GM12878 (cell line): ENCODE results near the gene TXNRD3. TPM values are rescaled to one million over a fixed set of nuclear protein-coding genes. Genes with fewer than 3 reads are reported as not detected.

Experiments
- ATAC-seq: fragments of 200-7000 bp; cut with Tn5 transposase; 3 replicates; pipeline ENCODE4 v1.9.1; 2020; ENCODE audit warnings: mild to moderate bottlenecking, moderate library complexity
- BruUV-seq: library from RNA; stranded (reverse); fragments of 400-500 nt; replicated peaks from 2 replicates; lab custom pipeline; 2021; lab: Mats Ljungman, UMichigan
- CTCF ChIA-PET: fragments of 300-600 bp; sonication (Branson Sonifier 250); formaldehyde crosslinking; extraction: SDS; loops from one replicate; lab custom pipeline; 2021; ENCODE audit warnings: inconsistent platforms; lab: Yijun Ruan, JAX
- POLR2A ChIA-PET: fragments of 350-600 bp; formaldehyde crosslinking; extraction: SDS; loops from one replicate; lab custom pipeline; 2021; ENCODE audit warnings: inconsistent platforms; lab: Charles Lee
- RAD21 ChIA-PET: fragments of 300-600 bp; sonication (Branson Sonifier 250); formaldehyde crosslinking; loops from one replicate; lab custom pipeline; 2023; ENCODE audit warnings: antibody characterized with exemption; ENCODE audit not compliant: unreplicated experiment; lab: Charles Lee
- SMC1A ChIA-PET: fragments of 300-600 bp; sonication (Branson Sonifier 250); formaldehyde crosslinking; loops from one replicate; lab custom pipeline; 2023; ENCODE audit not compliant: unreplicated experiment, uncharacterized antibody; lab: Charles Lee
- DNase-seq: peaks from one replicate; pipeline ENCODE4 v3.0.0-alpha.2; 2011; ENCODE audit warnings: low read depth, low spot score
- FAIRE-seq: peaks from 3 replicates; lab custom pipeline; 2011; peaks lifted over from hg19 to GRCh38; lab: Jason Lieb, UNC
- H2AFZ ChIP-seq: 2 replicates; pipeline ENCODE4 v1.6.0; 2011; ENCODE audit warnings: low read depth, low read length, control low read depth; ENCODE audit not compliant: control insufficient read depth
- H3K27ac ChIP-seq: 2 replicates; pipeline ENCODE4 v1.5.1; 2011; ENCODE audit warnings: control low read depth; ENCODE audit not compliant: control insufficient read depth, insufficient read depth
- H3K27me3 ChIP-seq, 2 experiments: replicated peaks in 1 of 2; 2 replicates each; pipeline versions ENCODE4 v1.6.0 to v1.6.1; 2011; ENCODE audit warnings: low read length in 1 of 2; ENCODE audit not compliant: control insufficient read depth in 2 of 2, insufficient read depth in 2 of 2
- H3K36me3 ChIP-seq, 2 experiments: 2 replicates each; pipeline ENCODE4 v1.5.1; 2011; ENCODE audit warnings: low read length in 1 of 2; ENCODE audit not compliant: control insufficient read depth in 2 of 2, insufficient read depth in 2 of 2
- H3K4me1 ChIP-seq: 2 replicates; pipeline ENCODE4 v1.6.1; 2011; ENCODE audit warnings: mild to moderate bottlenecking, low read length, moderate library complexity, mixed read lengths; ENCODE audit not compliant: control insufficient read depth, insufficient read depth
- H3K4me2 ChIP-seq: 2 replicates; pipeline ENCODE4 v1.6.0; 2011; ENCODE audit warnings: control low read depth; ENCODE audit not compliant: control insufficient read depth, insufficient read depth
- H3K4me3 ChIP-seq: fragments of 200-600 bp; sonication (generic); 2 replicates; pipeline ENCODE4 v1.5.1; 2016
- H3K79me2 ChIP-seq: 2 replicates; pipeline ENCODE4 v1.6.0; 2011; ENCODE audit warnings: low read length; ENCODE audit not compliant: control insufficient read depth, insufficient read depth
- H3K9ac ChIP-seq: 2 replicates; pipeline ENCODE4 v1.8.0; 2011; ENCODE audit warnings: low read length, control low read depth, mixed read lengths; ENCODE audit not compliant: control insufficient read depth, insufficient read depth
- H3K9me3 ChIP-seq: replicated peaks from 3 replicates; pipeline ENCODE4 v1.5.1; 2011; ENCODE audit warnings: mild to moderate bottlenecking, low read length; ENCODE audit not compliant: control insufficient read depth, insufficient read depth
- H4K20me1 ChIP-seq: 2 replicates; pipeline ENCODE4 v1.6.0; 2011; ENCODE audit not compliant: control insufficient read depth, insufficient read depth
- CBX5 ChIP-seq: sonication (generic); IDR thresholded peaks from 2 replicates; pipeline ENCODE4 v1.6.1; 2016; ENCODE audit warnings: low read depth, moderate library complexity, mild to moderate bottlenecking, inconsistent platforms
- CEBPB ChIP-seq, 2 experiments: fragments of 150-350 bp in 1 of 2; IDR thresholded peaks; 2 replicates each; pipeline ENCODE4 v1.6.1; 2012 to 2014; ENCODE audit warnings: low read depth in 2 of 2, low read length in 2 of 2, borderline replicate concordance in 1 of 2, inconsistent platforms in 1 of 2
- GABPA ChIP-seq: IDR thresholded peaks from 2 replicates; pipeline ENCODE4 v1.6.1; 2014; ENCODE audit warnings: antibody characterized with exemption, low read depth, mild to moderate bottlenecking, inconsistent platforms
- HDAC6 ChIP-seq: fragments of 200-600 bp; sonication (generic); IDR thresholded peaks from one replicate; pipeline ENCODE4 v1.8.0; 2017; ENCODE audit warnings: antibody characterized with exemption; ENCODE audit not compliant: unreplicated experiment
- IRF4 ChIP-seq: IDR thresholded peaks from 2 replicates; pipeline ENCODE4 v1.6.1; 2011; ENCODE audit warnings: low read depth, low read length
- MTA2 ChIP-seq: fragments of 450-650 bp; IDR thresholded peaks from 2 replicates; pipeline ENCODE4 v1.6.1; 2016; ENCODE audit warnings: low read depth, mild to moderate bottlenecking, moderate library complexity
- MTA3 ChIP-seq: IDR thresholded peaks from 2 replicates; pipeline ENCODE4 v1.6.1; 2012; ENCODE audit warnings: low read length, inconsistent platforms, borderline replicate concordance
- PAX8 ChIP-seq: fragments of 450-650 bp; IDR thresholded peaks from 2 replicates; pipeline ENCODE4 v1.6.1; 2017; ENCODE audit warnings: mild to moderate bottlenecking, moderate library complexity
- RAD51 ChIP-seq: fragments of 450-650 bp; IDR thresholded peaks from 2 replicates; pipeline ENCODE4 v1.6.1; 2016; ENCODE audit warnings: moderate library complexity, mild to moderate bottlenecking, inconsistent platforms
- RBBP5 ChIP-seq: fragments of 200-600 bp; sonication (generic); conservative IDR thresholded peaks from 2 replicates; pipeline ENCODE4 v1.6.1; 2016
- SMAD5 ChIP-seq: IDR thresholded peaks from 2 replicates; pipeline ENCODE4 v1.6.1; 2016; ENCODE audit warnings: antibody characterized with exemption, low read depth
- ZNF207 ChIP-seq: fragments of 450-650 bp; IDR thresholded peaks from 2 replicates; pipeline ENCODE4 v1.6.1; 2014; ENCODE audit warnings: antibody characterized with exemption, mild to moderate bottlenecking, borderline replicate concordance
- ZZZ3 ChIP-seq: IDR thresholded peaks from 2 replicates; pipeline ENCODE4 v1.6.1; 2011; ENCODE audit warnings: low read depth; ENCODE audit not compliant: control insufficient read depth, insufficient read length
- WGBS: methylation state at CpG from one replicate; pipeline ENCODE4 v1.1.6; 2016; ENCODE audit warnings: low lambda C conversion rate; ENCODE audit not compliant: insufficient replicate concordance, insufficient coverage; ENCODE audit errors: missing lambda C conversion rate; 5-methylcytosine and 5-hydroxymethylcytosine counted together
- in situ Hi-C: fragments of 300-500 bp; cut with MboI; formaldehyde crosslinking; loops from 9 replicates; pipeline ENCODE4 v1.14.3; 2018; ENCODE audit warnings: mixed read lengths
- intact Hi-C: fragments of 100-400 bp; cut with micrococcal nuclease; formaldehyde crosslinking; loops from one replicate; pipeline ENCODE4 v1.14.2; 2022; ENCODE audit not compliant: unreplicated experiment
- polyA plus RNA-seq, 11 experiments: library from polyadenylated mRNA; depleted of rRNA in 4 of 11; unstranded in 6 of 11; stranded (reverse) in 5 of 11; fragments of >200 nt; fragmentation: Nextera tagmentation in 4 of 11; fragmentation: Illumina TruSeq in 1 of 11; extraction: Ambion mirVana in 4 of 11; extraction: Trizol in 1 of 11; gene quantifications; 1 replicate in 1 of 11; 2 replicates in 10 of 11; pipeline versions ENCODE4 v1.2.1 to v1.2.3, GENCODE V29; 2011 to 2016; ENCODE audit warnings: inconsistent platforms in 2 of 11, missing spikeins in 2 of 11, low read depth in 1 of 11
- total RNA-seq, 4 experiments: library from RNA; depleted of rRNA in 3 of 4; stranded (reverse); fragments of >200 nt in 3 of 4; fragmentation: Illumina TruSeq in 1 of 4; extraction: Trizol in 1 of 4; gene quantifications; 2 replicates each; pipeline versions ENCODE4 v1.2.1 to v1.2.3, GENCODE V29; 2013 to 2021
- TF ChIP-seq, protein P1 (sequence below): fragments of 450-650 bp; IDR thresholded peaks from 2 replicates; pipeline ENCODE4 v1.6.1; 2017; ENCODE audit warnings: mild to moderate bottlenecking, moderate library complexity
- TF ChIP-seq, protein P2 (sequence below): fragments of 450-650 bp; IDR thresholded peaks from 2 replicates; pipeline ENCODE4 v1.6.1; 2017; ENCODE audit warnings: antibody characterized with exemption, mild to moderate bottlenecking, moderate library complexity

The TXNRD3 gene
- total and polyA plus RNA-seq, 10 of the 15 experiments (the other 5 are each of a cell fraction or from before 2014, with no cell fraction given), result not detected

DNA sequence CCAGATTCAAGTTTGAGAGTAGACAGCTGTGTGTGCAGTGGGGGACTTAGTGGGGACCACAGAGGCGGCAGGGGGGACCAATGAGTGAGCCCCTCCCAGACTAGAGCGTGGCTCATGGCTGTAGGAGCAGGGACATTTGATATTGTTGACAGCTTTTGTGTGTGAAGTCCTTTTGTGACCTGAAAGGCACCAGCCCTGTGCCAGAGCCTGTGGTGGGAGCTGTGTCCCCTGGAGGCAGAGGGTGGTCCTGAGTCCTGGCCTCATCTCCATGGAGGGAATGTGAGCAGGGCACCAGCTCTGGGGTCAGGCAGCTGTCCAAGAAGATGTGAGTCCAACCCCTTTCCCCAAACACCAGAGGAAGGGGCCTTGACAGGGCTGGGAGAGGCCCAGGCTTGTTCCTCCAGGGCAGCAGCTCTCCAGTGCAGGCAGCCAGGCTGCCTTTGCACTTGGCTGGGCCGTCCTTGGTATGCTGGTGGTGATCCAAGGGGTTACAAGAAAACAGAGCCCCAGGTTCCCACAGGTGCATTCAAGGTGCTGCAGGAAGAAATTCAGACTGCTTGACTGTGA lies 86.1 kb downstream of the TXNRD3 start:
- Histone ChIP-seq H2AFZ (no peak overlapping the region), H3K9ac (no peak overlapping the region), H3K4me3 (no peak overlapping the region), H3K9me3 (no peaks in the 10 kb centered on the region), H3K4me1 (no peaks in the 10 kb centered on the region), H3K4me2 (no peak overlapping the region), H3K36me3 (no peaks in the 10 kb centered on the region), H3K79me2 (no peaks in the 10 kb centered on the region), H3K27ac (no peak overlapping the region), H4K20me1 (no peaks in the 10 kb centered on the region), H3K27me3 (peaks cover 0 to 10% of the 10 kb centered on the region in 2 experiments; a peak in 3 of 4 replicates)
- FAIRE-seq (no peak), ATAC-seq (no peak), DNase-seq (no peak)
- 2% methylated on average over 3 of the region's 3 CpGs for WGBS
- in situ Hi-C loops (no loop called here), intact Hi-C loops (no loop called here)
- ChIA-PET SMC1A (no interaction called here), POLR2A (no interaction called here), CTCF (no interaction called here), RAD21 (no interaction called here)
- no peak for TF ChIP-seq MTA3
- no peak for TF ChIP-seq RAD51
- no peak for TF ChIP-seq IRF4
- no peak for TF ChIP-seq RBBP5
- TF ChIP-seq, protein P1, sequence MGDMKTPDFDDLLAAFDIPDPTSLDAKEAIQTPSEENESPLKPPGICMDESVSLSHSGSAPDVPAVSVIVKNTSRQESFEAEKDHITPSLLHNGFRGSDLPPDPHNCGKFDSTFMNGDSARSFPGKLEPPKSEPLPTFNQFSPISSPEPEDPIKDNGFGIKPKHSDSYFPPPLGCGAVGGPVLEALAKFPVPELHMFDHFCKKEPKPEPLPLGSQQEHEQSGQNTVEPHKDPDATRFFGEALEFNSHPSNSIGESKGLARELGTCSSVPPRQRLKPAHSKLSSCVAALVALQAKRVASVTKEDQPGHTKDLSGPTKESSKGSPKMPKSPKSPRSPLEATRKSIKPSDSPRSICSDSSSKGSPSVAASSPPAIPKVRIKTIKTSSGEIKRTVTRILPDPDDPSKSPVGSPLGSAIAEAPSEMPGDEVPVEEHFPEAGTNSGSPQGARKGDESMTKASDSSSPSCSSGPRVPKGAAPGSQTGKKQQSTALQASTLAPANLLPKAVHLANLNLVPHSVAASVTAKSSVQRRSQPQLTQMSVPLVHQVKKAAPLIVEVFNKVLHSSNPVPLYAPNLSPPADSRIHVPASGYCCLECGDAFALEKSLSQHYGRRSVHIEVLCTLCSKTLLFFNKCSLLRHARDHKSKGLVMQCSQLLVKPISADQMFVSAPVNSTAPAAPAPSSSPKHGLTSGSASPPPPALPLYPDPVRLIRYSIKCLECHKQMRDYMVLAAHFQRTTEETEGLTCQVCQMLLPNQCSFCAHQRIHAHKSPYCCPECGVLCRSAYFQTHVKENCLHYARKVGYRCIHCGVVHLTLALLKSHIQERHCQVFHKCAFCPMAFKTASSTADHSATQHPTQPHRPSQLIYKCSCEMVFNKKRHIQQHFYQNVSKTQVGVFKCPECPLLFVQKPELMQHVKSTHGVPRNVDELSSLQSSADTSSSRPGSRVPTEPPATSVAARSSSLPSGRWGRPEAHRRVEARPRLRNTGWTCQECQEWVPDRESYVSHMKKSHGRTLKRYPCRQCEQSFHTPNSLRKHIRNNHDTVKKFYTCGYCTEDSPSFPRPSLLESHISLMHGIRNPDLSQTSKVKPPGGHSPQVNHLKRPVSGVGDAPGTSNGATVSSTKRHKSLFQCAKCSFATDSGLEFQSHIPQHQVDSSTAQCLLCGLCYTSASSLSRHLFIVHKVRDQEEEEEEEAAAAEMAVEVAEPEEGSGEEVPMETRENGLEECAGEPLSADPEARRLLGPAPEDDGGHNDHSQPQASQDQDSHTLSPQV, result no peak
- no peak for TF ChIP-seq HDAC6
- TF ChIP-seq SMAD5, result no peak
- no peak for TF ChIP-seq CEBPB (IDR thresholded peaks at IDR 0.05; ENCODE audit: borderline replicate concordance in 1 of 2, low read depth in 2 of 2, low read length in 2 of 2)
- no peak for TF ChIP-seq ZNF207
- no peak for TF ChIP-seq PAX8
- TF ChIP-seq GABPA, result no peak
- TF ChIP-seq CBX5, result no peak
- TF ChIP-seq MTA2, result no peak
- TF ChIP-seq, protein P2, sequence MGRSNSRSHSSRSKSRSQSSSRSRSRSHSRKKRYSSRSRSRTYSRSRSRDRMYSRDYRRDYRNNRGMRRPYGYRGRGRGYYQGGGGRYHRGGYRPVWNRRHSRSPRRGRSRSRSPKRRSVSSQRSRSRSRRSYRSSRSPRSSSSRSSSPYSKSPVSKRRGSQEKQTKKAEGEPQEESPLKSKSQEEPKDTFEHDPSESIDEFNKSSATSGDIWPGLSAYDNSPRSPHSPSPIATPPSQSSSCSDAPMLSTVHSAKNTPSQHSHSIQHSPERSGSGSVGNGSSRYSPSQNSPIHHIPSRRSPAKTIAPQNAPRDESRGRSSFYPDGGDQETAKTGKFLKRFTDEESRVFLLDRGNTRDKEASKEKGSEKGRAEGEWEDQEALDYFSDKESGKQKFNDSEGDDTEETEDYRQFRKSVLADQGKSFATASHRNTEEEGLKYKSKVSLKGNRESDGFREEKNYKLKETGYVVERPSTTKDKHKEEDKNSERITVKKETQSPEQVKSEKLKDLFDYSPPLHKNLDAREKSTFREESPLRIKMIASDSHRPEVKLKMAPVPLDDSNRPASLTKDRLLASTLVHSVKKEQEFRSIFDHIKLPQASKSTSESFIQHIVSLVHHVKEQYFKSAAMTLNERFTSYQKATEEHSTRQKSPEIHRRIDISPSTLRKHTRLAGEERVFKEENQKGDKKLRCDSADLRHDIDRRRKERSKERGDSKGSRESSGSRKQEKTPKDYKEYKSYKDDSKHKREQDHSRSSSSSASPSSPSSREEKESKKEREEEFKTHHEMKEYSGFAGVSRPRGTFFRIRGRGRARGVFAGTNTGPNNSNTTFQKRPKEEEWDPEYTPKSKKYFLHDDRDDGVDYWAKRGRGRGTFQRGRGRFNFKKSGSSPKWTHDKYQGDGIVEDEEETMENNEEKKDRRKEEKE, result no peak
- TF ChIP-seq ZZZ3, result no peak
- no TSS peak for BruUV-seq
